Vagina (tissue), 2 donors: ENCODE results near the gene MTA2. TPM values are rescaled to one million over a fixed set of nuclear protein-coding genes. Genes with fewer than 3 reads are reported as not detected.

Experiments used
- DNase-seq, 2 donors: peaks; one replicate each; pipeline ENCODE4 v3.0.0-alpha.2; 2017; ENCODE audit errors: extremely low spot score in 2 of 2
- H3K27ac ChIP-seq: fragments of 200-600 bp; sonication (generic); one replicate; pipeline ENCODE4 v1.5.1; 2019
- H3K27me3 ChIP-seq: fragments of 200-600 bp; sonication (generic); one replicate; pipeline ENCODE4 v1.5.1; 2019
- H3K36me3 ChIP-seq, 2 donors: fragments of 200-600 bp; sonication (generic); one replicate each; pipeline ENCODE4 v1.5.1; 2017 to 2019
- H3K4me1 ChIP-seq: fragments of 200-600 bp; sonication (generic); one replicate; pipeline ENCODE4 v1.5.1; 2019
- H3K4me3 ChIP-seq, 2 donors: fragments of 200-600 bp; sonication (generic); 1 replicate in 1 of 2; 2 replicates in 1 of 2; pipeline ENCODE4 v1.5.1; 2016 to 2019
- H3K9me3 ChIP-seq: fragments of 200-600 bp; sonication (generic); one replicate; pipeline ENCODE4 v1.5.1; 2019
- POLR2A ChIP-seq, 2 donors: fragments of 450-650 bp; IDR thresholded peaks; one replicate each; pipeline ENCODE4 v1.6.1; 2017; ENCODE audit warnings: antibody characterized with exemption in 2 of 2, mild to moderate bottlenecking in 2 of 2, moderate library complexity in 2 of 2
- POLR2AphosphoS5 ChIP-seq, 2 donors: sonication (generic); formaldehyde crosslinking; IDR thresholded peaks; one replicate each; pipeline ENCODE4 v1.9.0; 2017; ENCODE audit warnings: antibody characterized with exemption in 2 of 2, mild to moderate bottlenecking in 2 of 2, low read depth in 1 of 2; ENCODE audit not compliant: insufficient read depth in 1 of 2
- intact Hi-C: fragments of 100-400 bp; cut with DNase I; formaldehyde crosslinking; loops from one replicate; pipeline ENCODE4 v1.15.1; 2023
- total RNA-seq: library from RNA; depleted of rRNA; stranded (reverse); fragments of >200 nt; gene quantifications from one replicate; pipeline ENCODE4 v1.2.3, GENCODE V29; 2016
- TF ChIP-seq, protein P1 (sequence below), 3 experiments: fragments of 450-650 bp in 2 of 3; fragments of 200-600 bp in 1 of 3; sonication (generic) in 1 of 3; IDR thresholded peaks; one replicate each; pipeline ENCODE4 v1.5.1; 2017 to 2019; ENCODE audit warnings: antibody characterized with exemption in 3 of 3, mild to moderate bottlenecking in 2 of 3, moderate library complexity in 2 of 3

The MTA2 gene
- total RNA-seq, 1 donor from 2014 or later = 96.3 TPM

DNA sequence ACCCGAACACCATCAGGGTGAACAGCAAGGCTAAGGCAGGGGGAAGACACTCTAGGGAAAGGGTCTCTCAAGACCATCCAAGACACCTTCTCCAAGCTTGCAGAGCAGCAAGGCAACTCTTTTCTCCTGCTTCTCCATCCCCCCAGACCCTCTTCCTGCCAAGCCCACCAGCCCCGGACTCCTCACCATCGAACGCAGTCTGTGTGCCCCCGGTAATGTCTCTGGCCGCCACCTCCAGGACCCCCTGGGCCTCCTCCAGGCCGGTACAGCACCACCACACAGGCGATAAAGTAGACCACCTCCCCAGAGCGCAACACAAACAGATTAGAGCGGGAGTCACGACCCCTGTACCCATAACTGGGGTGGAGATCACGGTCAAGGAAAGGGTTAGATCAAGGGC is 7.1 kb upstream of the MTA2 start:
- Histone ChIP-seq H3K27ac (no peak overlapping the region), H3K9me3 (no peaks in the 10 kb centered on the region), H3K27me3 (no peaks in the 10 kb centered on the region), H3K4me1 (peaks cover 33% of the 10 kb centered on the region), H3K4me3 (no peak overlapping the region), H3K36me3 (peaks cover 0 to 27% of the 10 kb centered on the region in 2 donors)
- DNase-seq = no peak
- TF ChIP-seq POLR2AphosphoS5 (IDR thresholded peaks at IDR 0.05; ENCODE audit: insufficient read depth in 1 of 2, low read depth in 1 of 2) = no peak
- intact Hi-C loops = no loop called here

DNA sequence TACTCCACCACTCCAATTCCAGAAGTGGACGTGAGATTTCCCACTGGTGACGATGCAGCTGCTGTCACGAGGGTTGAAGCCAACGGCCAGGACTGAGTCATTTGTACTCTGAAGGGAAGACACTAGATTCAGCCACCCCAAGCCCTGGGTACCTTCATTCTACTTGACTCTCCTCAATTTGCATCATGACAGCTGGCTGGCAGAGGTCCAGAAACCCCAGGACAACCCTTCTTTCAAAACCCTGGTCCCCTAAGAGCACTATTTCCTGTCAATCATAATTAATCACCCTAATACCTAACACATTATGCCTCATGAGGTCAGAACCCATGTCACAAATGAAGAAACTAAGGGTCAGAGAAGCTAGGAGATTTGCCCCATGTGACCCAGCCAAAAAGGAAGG is 6.0 kb upstream of the MTA2 start:
- Histone ChIP-seq H3K4me1 (peaks cover 33% of the 10 kb centered on the region), H3K9me3 (no peaks in the 10 kb centered on the region), H3K27ac (no peak overlapping the region), H3K27me3 (no peaks in the 10 kb centered on the region), H3K36me3 (peaks cover 0 to 27% of the 10 kb centered on the region in 2 donors), H3K4me3 (no peak overlapping the region)
- TF ChIP-seq POLR2A (IDR thresholded peaks at IDR 0.05) (no peak), POLR2AphosphoS5 (IDR thresholded peaks at IDR 0.05; ENCODE audit: insufficient read depth in 1 of 2, low read depth in 1 of 2) (no peak)
- TF ChIP-seq, protein P1, sequence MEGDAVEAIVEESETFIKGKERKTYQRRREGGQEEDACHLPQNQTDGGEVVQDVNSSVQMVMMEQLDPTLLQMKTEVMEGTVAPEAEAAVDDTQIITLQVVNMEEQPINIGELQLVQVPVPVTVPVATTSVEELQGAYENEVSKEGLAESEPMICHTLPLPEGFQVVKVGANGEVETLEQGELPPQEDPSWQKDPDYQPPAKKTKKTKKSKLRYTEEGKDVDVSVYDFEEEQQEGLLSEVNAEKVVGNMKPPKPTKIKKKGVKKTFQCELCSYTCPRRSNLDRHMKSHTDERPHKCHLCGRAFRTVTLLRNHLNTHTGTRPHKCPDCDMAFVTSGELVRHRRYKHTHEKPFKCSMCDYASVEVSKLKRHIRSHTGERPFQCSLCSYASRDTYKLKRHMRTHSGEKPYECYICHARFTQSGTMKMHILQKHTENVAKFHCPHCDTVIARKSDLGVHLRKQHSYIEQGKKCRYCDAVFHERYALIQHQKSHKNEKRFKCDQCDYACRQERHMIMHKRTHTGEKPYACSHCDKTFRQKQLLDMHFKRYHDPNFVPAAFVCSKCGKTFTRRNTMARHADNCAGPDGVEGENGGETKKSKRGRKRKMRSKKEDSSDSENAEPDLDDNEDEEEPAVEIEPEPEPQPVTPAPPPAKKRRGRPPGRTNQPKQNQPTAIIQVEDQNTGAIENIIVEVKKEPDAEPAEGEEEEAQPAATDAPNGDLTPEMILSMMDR (IDR thresholded peaks at IDR 0.05) = no peak
- intact Hi-C loops = no loop called here
- DNase-seq = no peak

DNA sequence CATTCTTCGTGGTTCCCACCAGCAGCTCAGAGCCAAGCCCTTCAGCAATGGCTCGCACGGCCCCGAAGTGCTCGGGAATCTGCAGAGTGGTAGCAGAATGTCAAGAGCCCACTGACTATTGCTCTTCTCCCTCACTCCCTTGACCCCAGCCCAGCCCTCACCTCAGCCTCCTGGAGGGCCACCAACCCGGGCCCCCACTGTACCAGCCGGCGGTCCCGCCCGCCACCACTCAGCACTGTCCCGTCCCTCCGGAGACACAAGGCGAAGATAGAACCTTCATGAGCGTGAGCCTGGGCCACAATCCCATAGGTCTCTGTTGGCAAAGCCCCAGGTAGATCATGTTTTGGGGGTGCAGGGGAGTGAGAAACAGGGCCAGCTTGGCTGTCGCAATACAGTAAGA is 4.2 kb upstream of the MTA2 start:
- Histone ChIP-seq H3K4me1 (peaks cover 26% of the 10 kb centered on the region), H3K4me3 (no peak overlapping the region), H3K36me3 (peaks cover 0 to 27% of the 10 kb centered on the region in 2 donors), H3K9me3 (no peaks in the 10 kb centered on the region), H3K27ac (no peak overlapping the region), H3K27me3 (no peaks in the 10 kb centered on the region)
- no peak for TF ChIP-seq POLR2A (IDR thresholded peaks at IDR 0.05)
- TF ChIP-seq, protein P1 (IDR thresholded peaks at IDR 0.05) = no peak
- TF ChIP-seq POLR2AphosphoS5 (IDR thresholded peaks at IDR 0.05; ENCODE audit: insufficient read depth in 1 of 2, low read depth in 1 of 2) = no peak
- intact Hi-C loops = no loop called here
- DNase-seq = no peak

- Histone ChIP-seq H3K4me3 (no peak overlapping the region), H3K27ac (no peak overlapping the region), H3K36me3 (peaks cover 0 to 27% of the 10 kb centered on the region in 2 donors), H3K9me3 (no peaks in the 10 kb centered on the region), H3K27me3 (no peaks in the 10 kb centered on the region), H3K4me1 (peaks cover 23% of the 10 kb centered on the region)
- no peak for DNase-seq
- no peak for TF ChIP-seq POLR2A (IDR thresholded peaks at IDR 0.05)
- TF ChIP-seq, protein P1 (IDR thresholded peaks at IDR 0.05) = no peak
- TF ChIP-seq POLR2AphosphoS5 (IDR thresholded peaks at IDR 0.05; ENCODE audit: insufficient read depth in 1 of 2, low read depth in 1 of 2) = no peak
- intact Hi-C loops = no loop called here
Observed at GRCh38 chr11:62605467-62605866, 3.8 kb upstream of the MTA2 start.

DNA sequence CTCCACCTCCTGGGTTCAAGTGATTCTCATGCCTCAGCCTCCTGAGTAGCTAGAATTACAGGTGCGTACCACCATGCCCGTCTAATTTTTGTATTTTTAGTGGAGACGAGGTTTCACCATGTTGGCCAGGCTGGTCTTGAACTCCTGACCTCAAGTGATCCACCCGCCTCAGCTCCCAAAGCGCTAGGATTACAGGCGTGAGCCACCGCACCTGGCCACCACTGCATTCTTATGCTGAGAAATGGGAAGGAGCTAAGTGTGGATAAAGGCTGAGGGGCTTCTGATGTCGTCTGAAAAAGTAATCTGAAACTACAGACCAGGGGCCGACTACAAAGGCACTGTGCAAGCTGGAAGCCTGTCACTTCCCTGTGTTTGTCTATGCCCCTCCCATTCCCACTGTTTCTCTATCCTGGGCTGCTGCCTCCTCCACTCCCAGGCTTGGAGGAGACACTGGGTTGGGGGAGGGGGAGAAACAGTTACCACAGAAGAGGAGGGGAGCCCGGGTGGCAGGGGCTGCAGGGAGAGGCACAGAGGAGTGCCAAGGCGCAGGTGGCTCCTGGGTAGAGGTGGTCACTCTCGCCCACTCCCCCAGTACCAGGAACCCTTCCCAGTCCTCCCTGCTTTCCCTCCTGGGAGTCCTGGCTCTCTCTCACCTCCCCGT is 2.9 kb upstream of the MTA2 start:
- intact Hi-C loops = no loop called here
- H3K27me3 ChIP-seq = no peaks in the 10 kb centered on the region
- TF ChIP-seq POLR2A (IDR thresholded peaks at IDR 0.05) (no peak), POLR2AphosphoS5 (IDR thresholded peaks at IDR 0.05; ENCODE audit: insufficient read depth in 1 of 2, low read depth in 1 of 2) (no peak)
- TF ChIP-seq, protein P1 (IDR thresholded peaks at IDR 0.05) = no peak
- H3K4me1 ChIP-seq = peaks cover 23% of the 10 kb centered on the region
- no peak overlapping the region for H3K4me3 ChIP-seq
- no peak for DNase-seq
- H3K36me3 ChIP-seq = peaks cover 0 to 18% of the 10 kb centered on the region in 2 donors
- H3K9me3 ChIP-seq = no peaks in the 10 kb centered on the region
- H3K27ac ChIP-seq = no peak overlapping the region
